ENCODE results near the gene SLC4A8.
A peak's percentile ranks its signal among the peaks of the same experiment; 100 is the strongest.

DNA sequence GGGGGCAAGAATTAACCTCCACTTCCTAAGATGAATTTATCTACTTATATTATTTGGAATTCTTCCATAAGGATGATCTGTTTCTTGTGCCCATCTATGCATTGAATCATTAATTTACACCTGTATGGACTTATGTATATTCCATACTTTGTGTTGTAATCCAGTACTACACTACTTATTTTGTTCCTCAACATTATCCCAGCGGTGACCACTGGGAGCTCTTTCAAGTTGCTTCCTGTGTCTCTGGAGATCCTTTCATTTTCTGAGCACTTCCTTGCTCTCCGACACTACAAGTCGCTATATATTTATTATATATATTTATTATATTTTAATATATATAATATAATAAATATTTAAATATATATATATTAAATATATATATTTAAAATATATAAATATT lies 111.5 kb downstream of the SLC4A8 start:
- TF ChIP-seq POLR2A (IDR thresholded peaks at IDR 0.05; ENCODE audit: borderline replicate concordance, extremely low read depth, insufficient read depth, insufficient read length) (no peak), SRF (IDR thresholded peaks at IDR 0.05; ENCODE audit: low read depth) (no peak), ZNF274 (IDR thresholded peaks at IDR 0.05; ENCODE audit: low read depth, low read length) (no peak), EZH2 (IDR thresholded peaks at IDR 0.05) (no peak), ZFX (IDR thresholded peaks at IDR 0.05) (no peak), EZH2phosphoT487 (IDR thresholded peaks at IDR 0.05; ENCODE audit: borderline replicate concordance) (no peak), SIN3A (IDR thresholded peaks at IDR 0.05; ENCODE audit: low read depth) (no peak), JUND (IDR thresholded peaks at IDR 0.05) (no peak), POLR2AphosphoS5 (IDR thresholded peaks at IDR 0.05; ENCODE audit: low read depth, low read length) (no peak)
- TF ChIP-seq, protein P1, sequence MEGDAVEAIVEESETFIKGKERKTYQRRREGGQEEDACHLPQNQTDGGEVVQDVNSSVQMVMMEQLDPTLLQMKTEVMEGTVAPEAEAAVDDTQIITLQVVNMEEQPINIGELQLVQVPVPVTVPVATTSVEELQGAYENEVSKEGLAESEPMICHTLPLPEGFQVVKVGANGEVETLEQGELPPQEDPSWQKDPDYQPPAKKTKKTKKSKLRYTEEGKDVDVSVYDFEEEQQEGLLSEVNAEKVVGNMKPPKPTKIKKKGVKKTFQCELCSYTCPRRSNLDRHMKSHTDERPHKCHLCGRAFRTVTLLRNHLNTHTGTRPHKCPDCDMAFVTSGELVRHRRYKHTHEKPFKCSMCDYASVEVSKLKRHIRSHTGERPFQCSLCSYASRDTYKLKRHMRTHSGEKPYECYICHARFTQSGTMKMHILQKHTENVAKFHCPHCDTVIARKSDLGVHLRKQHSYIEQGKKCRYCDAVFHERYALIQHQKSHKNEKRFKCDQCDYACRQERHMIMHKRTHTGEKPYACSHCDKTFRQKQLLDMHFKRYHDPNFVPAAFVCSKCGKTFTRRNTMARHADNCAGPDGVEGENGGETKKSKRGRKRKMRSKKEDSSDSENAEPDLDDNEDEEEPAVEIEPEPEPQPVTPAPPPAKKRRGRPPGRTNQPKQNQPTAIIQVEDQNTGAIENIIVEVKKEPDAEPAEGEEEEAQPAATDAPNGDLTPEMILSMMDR (IDR thresholded peaks at IDR 0.05 in 2 of 3, conservative IDR thresholded peaks at IDR 0.05 in 1 of 3; ENCODE audit: borderline replicate concordance in 1 of 3, insufficient read depth in 1 of 3, low read depth in 2 of 3, low read length in 2 of 3): peak in 1 of 3 experiments; percentile 10; a peak in 1 of 6 replicates
- TF ChIP-seq, protein P2, sequence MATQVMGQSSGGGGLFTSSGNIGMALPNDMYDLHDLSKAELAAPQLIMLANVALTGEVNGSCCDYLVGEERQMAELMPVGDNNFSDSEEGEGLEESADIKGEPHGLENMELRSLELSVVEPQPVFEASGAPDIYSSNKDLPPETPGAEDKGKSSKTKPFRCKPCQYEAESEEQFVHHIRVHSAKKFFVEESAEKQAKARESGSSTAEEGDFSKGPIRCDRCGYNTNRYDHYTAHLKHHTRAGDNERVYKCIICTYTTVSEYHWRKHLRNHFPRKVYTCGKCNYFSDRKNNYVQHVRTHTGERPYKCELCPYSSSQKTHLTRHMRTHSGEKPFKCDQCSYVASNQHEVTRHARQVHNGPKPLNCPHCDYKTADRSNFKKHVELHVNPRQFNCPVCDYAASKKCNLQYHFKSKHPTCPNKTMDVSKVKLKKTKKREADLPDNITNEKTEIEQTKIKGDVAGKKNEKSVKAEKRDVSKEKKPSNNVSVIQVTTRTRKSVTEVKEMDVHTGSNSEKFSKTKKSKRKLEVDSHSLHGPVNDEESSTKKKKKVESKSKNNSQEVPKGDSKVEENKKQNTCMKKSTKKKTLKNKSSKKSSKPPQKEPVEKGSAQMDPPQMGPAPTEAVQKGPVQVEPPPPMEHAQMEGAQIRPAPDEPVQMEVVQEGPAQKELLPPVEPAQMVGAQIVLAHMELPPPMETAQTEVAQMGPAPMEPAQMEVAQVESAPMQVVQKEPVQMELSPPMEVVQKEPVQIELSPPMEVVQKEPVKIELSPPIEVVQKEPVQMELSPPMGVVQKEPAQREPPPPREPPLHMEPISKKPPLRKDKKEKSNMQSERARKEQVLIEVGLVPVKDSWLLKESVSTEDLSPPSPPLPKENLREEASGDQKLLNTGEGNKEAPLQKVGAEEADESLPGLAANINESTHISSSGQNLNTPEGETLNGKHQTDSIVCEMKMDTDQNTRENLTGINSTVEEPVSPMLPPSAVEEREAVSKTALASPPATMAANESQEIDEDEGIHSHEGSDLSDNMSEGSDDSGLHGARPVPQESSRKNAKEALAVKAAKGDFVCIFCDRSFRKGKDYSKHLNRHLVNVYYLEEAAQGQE (IDR thresholded peaks at IDR 0.05; ENCODE audit: low read depth): no peak
- TF ChIP-seq, protein P3, sequence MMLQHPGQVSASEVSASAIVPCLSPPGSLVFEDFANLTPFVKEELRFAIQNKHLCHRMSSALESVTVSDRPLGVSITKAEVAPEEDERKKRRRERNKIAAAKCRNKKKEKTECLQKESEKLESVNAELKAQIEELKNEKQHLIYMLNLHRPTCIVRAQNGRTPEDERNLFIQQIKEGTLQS (IDR thresholded peaks at IDR 0.05): no peak

Data from HCT116 (cell line).